Head of caudate nucleus (tissue), 42 donors: ENCODE results near the gene TTC33.

Experiments
- DNase-seq, 42 donors: peaks; one replicate each; pipeline versions ENCODE4 v3.0.0 to v3.0.0-alpha.2; 2020 to 2021; ENCODE audit warnings: mixed read lengths in 7 of 42
- intact Hi-C: fragments of 100-400 bp; cut with DNase I; formaldehyde crosslinking; loops from one replicate; pipeline ENCODE4 v1.15.0; 2022

TTC33 gene

GRCh38 chr5:40560474-40561110 lies 195.2 kb downstream of the TTC33 start:
- intact Hi-C loops: no loop called here
- no peak for DNase-seq

- intact Hi-C loops: no loop called here
- DNase-seq: no peak
Measured at GRCh38 chr5:40559306-40559705, 196.5 kb downstream of the TTC33 start.

GRCh38 chr5:40557501-40557900 lies 198.3 kb downstream of the TTC33 start:
- DNase-seq: no peak
- intact Hi-C loops: no loop called here

- intact Hi-C loops: no loop called here
- DNase-seq: no peak
Measured at GRCh38 chr5:40556811-40557210, 198.9 kb downstream of the TTC33 start.

GRCh38 chr5:40555886-40556285 lies 199.9 kb downstream of the TTC33 start:
- intact Hi-C loops: no loop called here
- DNase-seq: no peak

- intact Hi-C loops: no loop called here
- no peak for DNase-seq
Measured at GRCh38 chr5:40554813-40555212, 200.9 kb downstream of the TTC33 start.

- intact Hi-C loops: no loop called here
- no peak for DNase-seq
Measured at GRCh38 chr5:40554054-40554453, 201.7 kb downstream of the TTC33 start.

GRCh38 chr5:40552981-40553380 lies 202.8 kb downstream of the TTC33 start:
- intact Hi-C loops: no loop called here
- no peak for DNase-seq

- intact Hi-C loops: no loop called here
- DNase-seq: no peak
Measured at GRCh38 chr5:40551496-40552491, 204.0 kb downstream of the TTC33 start.

GRCh38 chr5:40550481-40550880 lies 205.3 kb downstream of the TTC33 start:
- intact Hi-C loops: no loop called here
- no peak for DNase-seq

GRCh38 chr5:40549616-40550015 lies 206.1 kb downstream of the TTC33 start:
- intact Hi-C loops: no loop called here
- DNase-seq: no peak

GRCh38 chr5:40547994-40548575 lies 207.7 kb downstream of the TTC33 start:
- DNase-seq: no peak
- intact Hi-C loops: no loop called here

- intact Hi-C loops: no loop called here
- DNase-seq: no peak
Measured at GRCh38 chr5:40547557-40547956, 208.2 kb downstream of the TTC33 start.

GRCh38 chr5:40540301-40540700 lies 215.5 kb downstream of the TTC33 start:
- no peak for DNase-seq
- intact Hi-C loops: no loop called here

- intact Hi-C loops: no loop called here
Measured at GRCh38 chr5:40524677-40525076, 231.1 kb downstream of the TTC33 start.

GRCh38 chr5:40521925-40522324 lies 233.8 kb downstream of the TTC33 start:
- intact Hi-C loops: no loop called here
- no peak for DNase-seq

More at GRCh38 chr5:40524677-40525076, 231.1 kb downstream of the TTC33 start:
- no peak for DNase-seq

- DNase-seq: no peak
- intact Hi-C loops: no loop called here
Measured at GRCh38 chr5:40521108-40521785, 234.5 kb downstream of the TTC33 start.

- intact Hi-C loops: no loop called here
- DNase-seq: no peak
Measured at GRCh38 chr5:40518485-40518917, 237.3 kb downstream of the TTC33 start.

GRCh38 chr5:40515476-40515875 lies 240.3 kb downstream of the TTC33 start:
- intact Hi-C loops: no loop called here
- no peak for DNase-seq

GRCh38 chr5:40514976-40515375 lies 240.8 kb downstream of the TTC33 start:
- intact Hi-C loops: no loop called here
- no peak for DNase-seq
